DOHH2 (cell line): ENCODE measurements around the gene ADCY1.

Experiments
- EZH2phosphoT487 ChIP-seq: fragments of 200-600 bp; sonication (generic); IDR thresholded peaks from 2 replicates; pipeline ENCODE4 v1.6.1; 2017; ENCODE audit warnings: borderline replicate concordance, mild to moderate bottlenecking, antibody characterized with exemption, low read length, moderate library complexity, mixed read lengths
- TF ChIP-seq, protein P1 (sequence below): fragments of 200-600 bp; sonication (generic); IDR thresholded peaks from one replicate; pipeline ENCODE4 v1.5.1; 2014; ENCODE audit warnings: antibody characterized with exemption, mild to moderate bottlenecking, low read depth, low read length; ENCODE audit not compliant: poor library complexity, severe bottlenecking

- TF ChIP-seq, protein P1, sequence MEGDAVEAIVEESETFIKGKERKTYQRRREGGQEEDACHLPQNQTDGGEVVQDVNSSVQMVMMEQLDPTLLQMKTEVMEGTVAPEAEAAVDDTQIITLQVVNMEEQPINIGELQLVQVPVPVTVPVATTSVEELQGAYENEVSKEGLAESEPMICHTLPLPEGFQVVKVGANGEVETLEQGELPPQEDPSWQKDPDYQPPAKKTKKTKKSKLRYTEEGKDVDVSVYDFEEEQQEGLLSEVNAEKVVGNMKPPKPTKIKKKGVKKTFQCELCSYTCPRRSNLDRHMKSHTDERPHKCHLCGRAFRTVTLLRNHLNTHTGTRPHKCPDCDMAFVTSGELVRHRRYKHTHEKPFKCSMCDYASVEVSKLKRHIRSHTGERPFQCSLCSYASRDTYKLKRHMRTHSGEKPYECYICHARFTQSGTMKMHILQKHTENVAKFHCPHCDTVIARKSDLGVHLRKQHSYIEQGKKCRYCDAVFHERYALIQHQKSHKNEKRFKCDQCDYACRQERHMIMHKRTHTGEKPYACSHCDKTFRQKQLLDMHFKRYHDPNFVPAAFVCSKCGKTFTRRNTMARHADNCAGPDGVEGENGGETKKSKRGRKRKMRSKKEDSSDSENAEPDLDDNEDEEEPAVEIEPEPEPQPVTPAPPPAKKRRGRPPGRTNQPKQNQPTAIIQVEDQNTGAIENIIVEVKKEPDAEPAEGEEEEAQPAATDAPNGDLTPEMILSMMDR = no peak
- TF ChIP-seq EZH2phosphoT487 = no peak
Measured at GRCh38 chr7:45696476-45696875, 122.3 kb downstream of the ADCY1 start.
